Activated CD8-positive, alpha-beta memory T cell treated with anti-CD3 and anti-CD28 coated beads, Interleukin-2, amount 50 U/mL, for 1 hour (primary cell): ENCODE results near the gene C12orf42.

Experiments
- DNase-seq: peaks from one replicate; pipeline ENCODE4 v3.0.0-alpha.2; 2020; ENCODE audit errors: extremely low read depth

Gene C12orf42

GRCh38 chr12:103269946-103270345 is 225.8 kb downstream of the C12orf42 start:
- DNase-seq = no peak

- no peak for DNase-seq
Measured at GRCh38 chr12:103268831-103269514, 226.8 kb downstream of the C12orf42 start.

- DNase-seq = no peak
Measured at GRCh38 chr12:103257763-103258162, 238.0 kb downstream of the C12orf42 start.
